Ovary (tissue), 9 donors: ENCODE measurements around the gene MEIOB. TPM values are rescaled to one million over a fixed set of nuclear protein-coding genes. Genes with fewer than 3 reads are reported as not detected.

Experiments
- DNase-seq, 5 donors: peaks; one replicate each; pipeline ENCODE4 v3.0.0-alpha.2; 2019 to 2020
- H3K27ac ChIP-seq, 2 donors: fragments of 200-600 bp; one replicate each; pipeline versions ENCODE4 v1.5.1 to v1.8.0; 2019 to 2022
- H3K27me3 ChIP-seq: fragments of 200-600 bp; one replicate; pipeline ENCODE4 v1.8.0; 2022
- H3K36me3 ChIP-seq: fragments of 200-600 bp; sonication (generic); one replicate; pipeline ENCODE4 v1.5.1; 2019
- H3K4me1 ChIP-seq: one replicate; pipeline ENCODE4 v1.8.1; 2013; ENCODE audit warnings: mild to moderate bottlenecking, moderate library complexity; ENCODE audit not compliant: insufficient read depth
- H3K4me3 ChIP-seq: fragments of 200-600 bp; sonication (generic); one replicate; pipeline ENCODE4 v1.5.1; 2017
- H3K9me3 ChIP-seq, 2 donors: fragments of 200-600 bp in 1 of 2; sonication (generic) in 1 of 2; one replicate each; pipeline versions ENCODE4 v1.5.1 to v1.8.1; 2013 to 2019; ENCODE audit warnings: mild to moderate bottlenecking in 1 of 2, moderate library complexity in 1 of 2
- CTCF ChIP-seq, 3 donors: fragments of 450-650 bp in 2 of 3; fragments of 200-600 bp in 1 of 3; IDR thresholded peaks; one replicate each; pipeline versions ENCODE4 v1.5.1 to v1.8.0; 2016 to 2022; ENCODE audit warnings: antibody characterized with exemption in 3 of 3, mild to moderate bottlenecking in 1 of 3
- EP300 ChIP-seq: sonication (generic); formaldehyde crosslinking; IDR thresholded peaks from one replicate; pipeline ENCODE4 v1.6.1; 2017; ENCODE audit warnings: antibody characterized with exemption
- POLR2A ChIP-seq: fragments of 450-650 bp; IDR thresholded peaks from one replicate; pipeline ENCODE4 v1.6.1; 2017; ENCODE audit warnings: antibody characterized with exemption, mild to moderate bottlenecking, moderate library complexity
- WGBS, 3 donors: extraction: QIAGEN DNeasy Blood & Tissue Kit in 1 of 3; methylation state at CpG; one replicate each; pipeline versions ENCODE4 v1.1.5 to v1.1.7; 2013 to 2017; 5-methylcytosine and 5-hydroxymethylcytosine counted together
- intact Hi-C, 4 donors: fragments of 100-400 bp; cut with DNase I; formaldehyde crosslinking; loops; one replicate each; pipeline versions ENCODE4 v1.11.0 to v1.15.1; 2022 to 2023
- polyA plus RNA-seq, 2 donors: library from polyadenylated mRNA; stranded (reverse); fragments of 200-250 nt in 1 of 2; fragments of 350-450 nt in 1 of 2; fragmentation: Illumina TruSeq in 1 of 2; extraction: RNeasy Lipid Tissue Mini Kit (QIAGEN cat#74804) in 1 of 2; gene quantifications; one replicate each; pipeline ENCODE4 v1.2.3, GENCODE V29; 2013 to 2014
- total RNA-seq, 7 donors: library from RNA; depleted of rRNA in 2 of 7; stranded (reverse); fragments of >200 nt in 2 of 7; fragmentation: NEBNext Ultra II Directional in 3 of 7; extraction: Animal tissue kit (Norgen Biotek cat#: 25700) in 3 of 7; gene quantifications; one replicate each; pipeline versions ENCODE4 v1.1.0 to v1.2.4, GENCODE V29; 2016 to 2023
- donor health status: DM: no; HTN: no; CAD: no; lungs with moderate emphysema.
- donor health status: DM: no; HTN: no; CAD: no.
- donor health status: Bipolar disorder and iron deficiency.
- donor health status: DM: yes; HTN: yes; CAD: no.
- donor health status: DM: no; HTN: no; CAD: no.
- donor health status: DM: yes; HTN: yes; CAD: no.

The MEIOB gene
- total and polyA plus RNA-seq, 9 donors: 0.23 to 0.27 (median 0.24) TPM; not detected in 5

- WGBS, 3 donors: 89 to 94% (median 91%) methylated on average over 11 of the region's 11 CpGs
- Histone ChIP-seq H3K4me3 (no peak overlapping the region), H3K9me3 (no peaks in the 10 kb centered on the region), H3K27ac (no peak overlapping the region), H3K27me3 (no peaks in the 10 kb centered on the region), H3K4me1 (no peaks in the 10 kb centered on the region), H3K36me3 (no peaks in the 10 kb centered on the region)
- no peak for TF ChIP-seq POLR2A
- TF ChIP-seq CTCF (IDR thresholded peaks at IDR 0.05): no peak
- TF ChIP-seq EP300: no peak
- DNase-seq: peak in 1 of 5 donors; percentile 19
- intact Hi-C loops: no loop called here
These were observed 56.5 kb downstream of the MEIOB start for GRCh38 chr16:1815461-1815860.

GRCh38 chr16:1812732-1813163 is 59.2 kb downstream of the MEIOB start:
- H3K4me1 ChIP-seq: no peaks in the 10 kb centered on the region
- no peaks in the 10 kb centered on the region for H3K27me3 ChIP-seq
- no peaks in the 10 kb centered on the region for H3K36me3 ChIP-seq
- WGBS, 3 donors: 3 to 7% (median 3%) methylated on average over 17 of the region's 17 CpGs
- TF ChIP-seq CTCF (IDR thresholded peaks at IDR 0.05): peak in 1 of 3 donors; percentile 43
- TF ChIP-seq POLR2A: no peak
- no peak for TF ChIP-seq EP300
- H3K27ac ChIP-seq: no peak overlapping the region
- intact Hi-C loops: no loop called here
- peak; percentile 67 to 85 (median 75) for DNase-seq
- no peaks in the 10 kb centered on the region for H3K9me3 ChIP-seq
- no peak overlapping the region for H3K4me3 ChIP-seq

GRCh38 chr16:1810536-1810935 is 61.4 kb downstream of the MEIOB start:
- TF ChIP-seq POLR2A (no peak), EP300 (no peak), CTCF (IDR thresholded peaks at IDR 0.05) (no peak)
- H3K4me1 ChIP-seq: no peaks in the 10 kb centered on the region
- H3K9me3 ChIP-seq: no peaks in the 10 kb centered on the region
- no peak overlapping the region for H3K4me3 ChIP-seq
- H3K27me3 ChIP-seq: no peaks in the 10 kb centered on the region
- 91 to 92% (median 92%) methylated on average over 15 to 16 of the region's 16 CpGs for WGBS, 3 donors
- no peak for DNase-seq
- H3K27ac ChIP-seq: no peak overlapping the region
- no peaks in the 10 kb centered on the region for H3K36me3 ChIP-seq
- intact Hi-C loops: no loop called here

- Histone ChIP-seq H3K27ac (no peak overlapping the region), H3K4me1 (no peaks in the 10 kb centered on the region), H3K27me3 (no peaks in the 10 kb centered on the region), H3K4me3 (no peak overlapping the region), H3K36me3 (no peaks in the 10 kb centered on the region), H3K9me3 (no peaks in the 10 kb centered on the region)
- intact Hi-C loops: no loop called here
- 95 to 98% (median 96%) methylated on average over 16 of the region's 16 CpGs for WGBS, 3 donors
- TF ChIP-seq EP300 (no peak), POLR2A (no peak), CTCF (IDR thresholded peaks at IDR 0.05) (no peak)
- no peak for DNase-seq
These were observed 61.9 kb downstream of the MEIOB start for GRCh38 chr16:1810106-1810505.
